Hepatocyte (in vitro differentiated cells): ENCODE data around the gene HPS4. TPM values are rescaled to one million over a fixed set of nuclear protein-coding genes. Genes with fewer than 3 reads are reported as not detected.
A peak's percentile ranks its signal among the peaks of the same experiment; 100 is the strongest.

ENCODE experiments used
- DNase-seq: peaks from one replicate; pipeline ENCODE4 v3.0.0-alpha.2; 2016; ENCODE audit warnings: low spot score
- H2AFZ ChIP-seq: fragments of 200-600 bp; sonication (generic); 2 replicates; pipeline ENCODE4 v1.6.0; 2016; ENCODE audit warnings: antibody characterized with exemption, mild to moderate bottlenecking
- H3K27ac ChIP-seq: fragments of 200-600 bp; sonication (generic); 2 replicates; pipeline ENCODE4 v1.5.1; 2016; ENCODE audit warnings: mild to moderate bottlenecking
- H3K27me3 ChIP-seq: fragments of 200-600 bp; sonication (generic); 2 replicates; pipeline ENCODE4 v1.6.1; 2016
- H3K36me3 ChIP-seq: fragments of 200-600 bp; sonication (generic); replicated peaks from 2 replicates; pipeline ENCODE4 v1.5.1; 2016; ENCODE audit warnings: low read depth; ENCODE audit not compliant: insufficient read depth
- H3K4me1 ChIP-seq: fragments of 200-600 bp; sonication (generic); 2 replicates; pipeline ENCODE4 v1.5.1; 2016; ENCODE audit warnings: mild to moderate bottlenecking, moderate library complexity; ENCODE audit not compliant: insufficient read depth
- H3K4me2 ChIP-seq: fragments of 200-600 bp; sonication (generic); 2 replicates; pipeline ENCODE4 v1.6.0; 2016
- H3K4me3 ChIP-seq: fragments of 200-600 bp; sonication (generic); 2 replicates; pipeline ENCODE4 v1.5.1; 2016; ENCODE audit warnings: mild to moderate bottlenecking
- H3K79me2 ChIP-seq: fragments of 200-600 bp; sonication (generic); 2 replicates; pipeline ENCODE4 v1.6.0; 2017; ENCODE audit warnings: mild to moderate bottlenecking
- H3K9me2 ChIP-seq: fragments of 200-600 bp; sonication (generic); replicated peaks from 2 replicates; pipeline ENCODE4 v1.6.0; 2017; ENCODE audit warnings: mild to moderate bottlenecking; ENCODE audit not compliant: insufficient read depth
- H3K9me3 ChIP-seq: fragments of 200-600 bp; sonication (generic); 2 replicates; pipeline ENCODE4 v1.5.1; 2016; ENCODE audit warnings: low read depth, mild to moderate bottlenecking
- H4K20me1 ChIP-seq: fragments of 200-600 bp; sonication (generic); 2 replicates; pipeline ENCODE4 v1.6.0; 2016; ENCODE audit warnings: mild to moderate bottlenecking; ENCODE audit not compliant: insufficient read depth, poor library complexity, severe bottlenecking
- EZH2 ChIP-seq: fragments of 200-600 bp; sonication (generic); IDR thresholded peaks from 2 replicates; pipeline ENCODE4 v1.6.1; 2016; ENCODE audit warnings: antibody characterized with exemption, mild to moderate bottlenecking, borderline replicate concordance
- EZH2phosphoT487 ChIP-seq: fragments of 200-600 bp; sonication (generic); IDR thresholded peaks from one replicate; pipeline ENCODE4 v1.6.1; 2018; ENCODE audit warnings: antibody characterized with exemption, mild to moderate bottlenecking, low read depth, moderate library complexity; ENCODE audit not compliant: unreplicated experiment, severe bottlenecking
- WGBS: methylation state at CpG from one replicate; pipeline ENCODE4 v1.1.6; 2016; ENCODE audit warnings: low lambda C conversion rate; ENCODE audit errors: missing lambda C conversion rate; 5-methylcytosine and 5-hydroxymethylcytosine counted together
- polyA plus RNA-seq: library from polyadenylated mRNA; unstranded; fragments of >200 nt; fragmentation: Nextera tagmentation; extraction: Ambion mirVana; gene quantifications from 2 replicates; pipeline ENCODE4 v1.2.1, GENCODE V29; 2016
- total RNA-seq: library from RNA; depleted of rRNA; stranded (reverse); fragments of >200 nt; gene quantifications from 2 replicates; pipeline ENCODE4 v1.2.3, GENCODE V29; 2014
- TF ChIP-seq, protein P1 (sequence below): fragments of 200-600 bp; sonication (generic); IDR thresholded peaks from 2 replicates; pipeline ENCODE4 v1.5.1; 2016; ENCODE audit warnings: antibody characterized with exemption, mild to moderate bottlenecking; ENCODE audit not compliant: poor library complexity

Gene HPS4
- total and polyA plus RNA-seq, 2 experiments from 2014 or later: 20.2 to 36.7 TPM

DNA sequence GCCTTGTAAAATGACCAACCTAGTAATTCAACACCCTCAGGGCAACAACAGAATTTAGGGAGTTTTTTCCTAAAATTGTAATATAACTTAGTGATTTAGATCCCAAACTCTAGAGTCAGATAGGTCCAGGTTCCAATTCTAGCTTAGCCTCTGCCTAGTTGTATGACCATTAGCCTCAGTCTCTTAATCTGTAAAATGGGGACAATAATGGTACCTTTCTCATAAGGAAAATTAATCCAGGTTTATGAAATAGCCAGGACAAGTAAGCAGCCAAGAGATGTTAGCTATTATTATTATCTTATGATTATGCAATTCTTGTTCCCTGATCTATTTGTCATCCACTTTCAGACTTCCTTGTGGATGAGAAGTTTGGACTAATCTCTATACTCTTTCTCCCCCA is 24.6 kb upstream of the HPS4 start:
- no peaks in the 10 kb centered on the region for H3K36me3 ChIP-seq
- H3K4me3 ChIP-seq: no peak overlapping the region
- no peak overlapping the region for H3K27ac ChIP-seq
- H3K9me2 ChIP-seq: no peaks in the 10 kb centered on the region
- DNase-seq: no peak
- no peak for TF ChIP-seq EZH2phosphoT487
- TF ChIP-seq EZH2: no peak
- TF ChIP-seq, protein P1, sequence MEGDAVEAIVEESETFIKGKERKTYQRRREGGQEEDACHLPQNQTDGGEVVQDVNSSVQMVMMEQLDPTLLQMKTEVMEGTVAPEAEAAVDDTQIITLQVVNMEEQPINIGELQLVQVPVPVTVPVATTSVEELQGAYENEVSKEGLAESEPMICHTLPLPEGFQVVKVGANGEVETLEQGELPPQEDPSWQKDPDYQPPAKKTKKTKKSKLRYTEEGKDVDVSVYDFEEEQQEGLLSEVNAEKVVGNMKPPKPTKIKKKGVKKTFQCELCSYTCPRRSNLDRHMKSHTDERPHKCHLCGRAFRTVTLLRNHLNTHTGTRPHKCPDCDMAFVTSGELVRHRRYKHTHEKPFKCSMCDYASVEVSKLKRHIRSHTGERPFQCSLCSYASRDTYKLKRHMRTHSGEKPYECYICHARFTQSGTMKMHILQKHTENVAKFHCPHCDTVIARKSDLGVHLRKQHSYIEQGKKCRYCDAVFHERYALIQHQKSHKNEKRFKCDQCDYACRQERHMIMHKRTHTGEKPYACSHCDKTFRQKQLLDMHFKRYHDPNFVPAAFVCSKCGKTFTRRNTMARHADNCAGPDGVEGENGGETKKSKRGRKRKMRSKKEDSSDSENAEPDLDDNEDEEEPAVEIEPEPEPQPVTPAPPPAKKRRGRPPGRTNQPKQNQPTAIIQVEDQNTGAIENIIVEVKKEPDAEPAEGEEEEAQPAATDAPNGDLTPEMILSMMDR: no peak
- H3K27me3 ChIP-seq: no peaks in the 10 kb centered on the region
- H4K20me1 ChIP-seq: no peaks in the 10 kb centered on the region
- H3K79me2 ChIP-seq: peaks cover 22% of the 10 kb centered on the region
- no peak overlapping the region for H3K4me2 ChIP-seq
- H3K9me3 ChIP-seq: no peaks in the 10 kb centered on the region
- H3K4me1 ChIP-seq: peaks cover 4% of the 10 kb centered on the region
- H2AFZ ChIP-seq: no peak overlapping the region

DNA sequence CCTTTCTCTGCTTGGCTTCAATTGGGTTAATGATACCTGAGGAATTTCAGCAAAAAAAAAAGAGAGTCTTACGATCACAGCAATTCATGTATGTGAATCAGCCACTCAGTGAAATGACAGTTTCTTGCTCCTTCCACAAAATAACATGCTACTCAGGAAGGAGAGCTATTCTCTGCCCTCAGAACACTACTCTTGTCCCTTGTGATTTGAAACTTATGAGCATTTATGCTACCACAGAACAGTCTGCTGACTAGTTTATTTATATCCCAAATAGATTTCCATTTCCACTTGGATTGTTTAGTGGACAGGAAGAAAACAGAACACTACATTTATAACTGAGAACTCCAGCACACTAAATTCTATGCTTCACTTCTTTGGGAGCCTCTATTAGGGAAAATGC is 20.2 kb upstream of the HPS4 start:
- Histone ChIP-seq H4K20me1 (no peaks in the 10 kb centered on the region), H3K36me3 (no peaks in the 10 kb centered on the region), H3K4me2 (no peak overlapping the region), H3K4me1 (no peaks in the 10 kb centered on the region), H3K9me3 (no peaks in the 10 kb centered on the region), H2AFZ (no peak overlapping the region), H3K27ac (no peak overlapping the region), H3K79me2 (no peaks in the 10 kb centered on the region), H3K4me3 (no peak overlapping the region), H3K27me3 (no peaks in the 10 kb centered on the region), H3K9me2 (no peaks in the 10 kb centered on the region)
- 70% methylated on average over 1 of the region's 1 CpG for WGBS
- DNase-seq: no peak
- TF ChIP-seq, protein P1: no peak
- no peak for TF ChIP-seq EZH2phosphoT487
- TF ChIP-seq EZH2: no peak

DNA sequence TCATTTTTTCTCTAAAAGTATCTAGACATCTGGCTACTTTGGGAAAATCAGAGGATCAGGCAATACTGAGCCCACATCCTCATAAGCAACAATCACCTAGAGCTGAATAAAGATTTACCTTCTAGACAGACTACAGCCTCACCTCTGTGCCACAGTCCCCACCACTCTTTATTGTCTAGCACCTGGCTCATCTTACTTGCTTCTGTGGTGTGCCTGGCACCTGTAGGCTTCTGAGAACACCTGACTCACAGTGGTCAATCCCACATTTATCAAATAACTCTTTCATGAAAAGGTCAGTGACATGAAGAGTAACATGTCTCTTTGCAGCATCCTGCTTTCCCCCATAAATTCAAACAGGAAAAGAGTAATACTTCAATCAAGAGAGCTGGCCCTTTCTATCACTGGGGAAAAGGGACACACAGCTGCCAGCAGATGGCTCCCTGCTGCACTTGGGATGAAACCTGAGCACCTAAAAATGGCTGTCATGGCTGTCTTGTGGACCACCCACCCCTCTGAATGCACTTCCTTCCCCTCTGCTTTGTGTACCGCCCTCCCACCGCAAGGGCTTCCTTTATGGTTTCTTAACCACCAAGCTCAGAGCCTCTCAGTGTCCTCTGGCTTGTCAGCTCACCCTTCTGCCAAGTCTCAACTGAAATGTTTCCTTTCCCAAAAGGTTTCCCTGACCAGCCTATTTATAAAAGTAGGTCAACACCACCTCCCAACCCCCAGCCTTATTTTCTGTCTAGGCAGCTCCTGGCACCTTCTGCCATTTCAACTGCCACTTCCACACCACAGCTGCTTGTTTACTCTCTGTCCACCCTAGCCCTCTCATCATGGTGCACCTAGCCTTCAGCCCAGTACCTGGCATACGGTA is 19.3 kb upstream of the HPS4 start:
- Histone ChIP-seq H3K4me2 (no peak overlapping the region), H3K27me3 (no peaks in the 10 kb centered on the region), H3K9me3 (no peaks in the 10 kb centered on the region), H3K4me3 (no peak overlapping the region), H3K4me1 (no peaks in the 10 kb centered on the region), H3K9me2 (no peaks in the 10 kb centered on the region), H3K36me3 (no peaks in the 10 kb centered on the region), H2AFZ (no peak overlapping the region), H3K79me2 (no peaks in the 10 kb centered on the region), H3K27ac (no peak overlapping the region), H4K20me1 (no peaks in the 10 kb centered on the region)
- 71% methylated on average over 3 of the region's 3 CpGs for WGBS
- peak; percentile 48 for DNase-seq
- TF ChIP-seq, protein P1: peak; percentile 59
- TF ChIP-seq EZH2 (no peak), EZH2phosphoT487 (no peak)
